K562 (cell line): ENCODE data around the gene MMP24OS. TPM values are rescaled to one million over a fixed set of nuclear protein-coding genes. Genes with fewer than 3 reads are reported as not detected.

Experiments used
- FOS ChIP-seq: IDR thresholded peaks from 3 replicates; pipeline ENCODE4 v1.6.1; 2011; ENCODE audit not compliant: insufficient read length; ENCODE audit errors: extremely low read depth
- HOXB6 ChIP-seq: fragments of 250-450 bp; sonication (Bioruptor Pico); IDR thresholded peaks from 2 replicates; pipeline ENCODE4 v1.5.1; 2022; ENCODE audit warnings: mild to moderate bottlenecking, borderline replicate concordance
- SFPQ ChIP-seq: fragments of 200-400 bp; formaldehyde crosslinking; IDR thresholded peaks from 2 replicates; pipeline ENCODE4 v1.6.1; 2017; ENCODE audit warnings: mild to moderate bottlenecking, low read depth, low read length, moderate library complexity
- SREBF1 ChIP-seq: fragments of 150-350 bp; IDR thresholded peaks from 2 replicates; pipeline ENCODE4 v1.6.1; 2014; ENCODE audit warnings: antibody characterized with exemption, low read depth, low read length, borderline replicate concordance
- STAT5A ChIP-seq: IDR thresholded peaks from 2 replicates; pipeline ENCODE4 v1.6.1; 2012; ENCODE audit warnings: low read length, inconsistent platforms, borderline replicate concordance
- ZBTB33 ChIP-seq: sonication (generic); formaldehyde crosslinking; IDR thresholded peaks from 2 replicates; pipeline ENCODE4 v1.8.1; 2023; ENCODE audit warnings: mild to moderate bottlenecking, missing genetic modification reagents
- ZNF561 ChIP-seq: fragments of 450-650 bp; formaldehyde crosslinking; conservative IDR thresholded peaks from 2 replicates; pipeline ENCODE4 v1.4.0; 2020; ENCODE audit warnings: mild to moderate bottlenecking, moderate library complexity
- polyA plus RNA-seq, 8 experiments: library from polyadenylated mRNA; depleted of rRNA in 4 of 8; stranded (reverse) in 5 of 8; unstranded in 3 of 8; fragments of >200 nt; fragmentation: Nextera tagmentation in 2 of 8; fragmentation: Illumina TruSeq in 1 of 8; extraction: Ambion mirVana in 2 of 8; extraction: Trizol in 1 of 8; gene quantifications; 2 replicates each; pipeline versions ENCODE4 v1.2.1 to v1.2.3, GENCODE V29; 2011 to 2014; ENCODE audit warnings: inconsistent platforms in 1 of 8, missing spikeins in 1 of 8
- total RNA-seq, 7 experiments: library from RNA; depleted of rRNA in 6 of 7; stranded (reverse); fragments of >200 nt in 6 of 7; fragmentation: Illumina TruSeq in 2 of 7; extraction: Trizol in 2 of 7; gene quantifications; 2 replicates each; pipeline versions ENCODE4 v1.2.1 to v1.2.3, GENCODE V29; 2011 to 2021; ENCODE audit warnings: low replicate concordance in 1 of 7
- TF ChIP-seq, protein P1 (sequence below): fragments of 250-450 bp; sonication (Bioruptor Pico); IDR thresholded peaks from 2 replicates; pipeline ENCODE4 v1.4.0; 2020
- TF ChIP-seq, protein P2 (sequence below), 3 experiments: fragments of 200-800 bp in 1 of 3; fragments of 250-450 bp in 1 of 3; fragments of 450-650 bp in 1 of 3; sonication (Bioruptor Pico) in 1 of 3; sonication (Bioruptor generic) in 1 of 3; formaldehyde crosslinking in 1 of 3; IDR thresholded peaks; 2 replicates each; pipeline versions ENCODE4 v1.6.1 to v1.8.0; 2016 to 2022; ENCODE audit warnings: mild to moderate bottlenecking in 2 of 3, missing genetic modification characterization in 2 of 3, missing compliant biosample characterization in 1 of 3, moderate library complexity in 1 of 3
- TF ChIP-seq, protein P3 (sequence below): sonication (generic); formaldehyde crosslinking; IDR thresholded peaks from 2 replicates; pipeline ENCODE4 v1.8.0; 2022; ENCODE audit warnings: mild to moderate bottlenecking, low read depth, missing genetic modification reagents

MMP24OS gene
- total and polyA plus RNA-seq, 9 of the 15 experiments (the other 6 are each of a cell fraction or from before 2014, with no cell fraction given): 0.92 to 41.5 (median 11.4) TPM

DNA sequence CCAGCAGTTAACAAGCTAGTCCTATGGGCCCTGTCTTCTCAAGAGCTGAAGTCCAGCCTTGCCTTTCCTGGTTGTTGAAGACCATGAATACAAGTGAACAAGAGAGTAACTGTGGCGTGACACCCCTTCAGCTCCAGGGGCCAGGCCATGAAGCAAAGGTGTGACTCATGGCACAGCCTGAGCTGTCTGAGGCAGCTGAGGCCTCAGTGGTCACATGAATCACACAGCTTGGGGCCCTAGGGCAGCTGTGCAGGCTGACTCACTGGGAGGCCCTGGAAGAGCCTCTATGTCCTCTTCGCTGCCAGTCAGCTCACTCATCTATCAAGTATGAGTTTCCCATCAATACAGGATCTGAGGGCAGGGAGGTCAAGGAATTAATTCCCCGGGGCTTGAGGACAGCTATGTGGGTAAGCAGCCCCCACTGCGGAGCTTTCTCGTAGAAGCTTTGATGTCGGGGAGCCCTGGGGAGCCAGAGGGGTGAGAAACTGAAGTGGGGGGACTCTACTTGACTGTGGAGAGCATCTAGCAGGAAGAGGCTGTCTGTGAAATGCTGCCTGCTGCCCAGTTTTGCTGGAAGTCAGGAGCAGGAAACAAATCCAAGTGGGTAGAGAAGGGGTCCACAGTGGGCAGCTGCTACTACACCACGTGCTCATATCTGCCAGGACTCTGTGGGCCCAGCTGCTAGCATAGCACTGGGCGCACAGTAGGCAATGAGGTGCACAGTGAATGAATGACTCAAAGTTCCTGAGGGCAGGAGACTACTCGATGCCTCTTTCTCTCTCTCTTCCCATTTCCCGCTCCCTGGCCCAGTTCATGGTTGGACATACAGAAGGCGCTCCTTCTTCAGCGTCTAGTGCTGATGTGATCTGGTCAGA, 28.0 kb upstream of the MMP24OS start (continued):
- TF ChIP-seq, protein P1, sequence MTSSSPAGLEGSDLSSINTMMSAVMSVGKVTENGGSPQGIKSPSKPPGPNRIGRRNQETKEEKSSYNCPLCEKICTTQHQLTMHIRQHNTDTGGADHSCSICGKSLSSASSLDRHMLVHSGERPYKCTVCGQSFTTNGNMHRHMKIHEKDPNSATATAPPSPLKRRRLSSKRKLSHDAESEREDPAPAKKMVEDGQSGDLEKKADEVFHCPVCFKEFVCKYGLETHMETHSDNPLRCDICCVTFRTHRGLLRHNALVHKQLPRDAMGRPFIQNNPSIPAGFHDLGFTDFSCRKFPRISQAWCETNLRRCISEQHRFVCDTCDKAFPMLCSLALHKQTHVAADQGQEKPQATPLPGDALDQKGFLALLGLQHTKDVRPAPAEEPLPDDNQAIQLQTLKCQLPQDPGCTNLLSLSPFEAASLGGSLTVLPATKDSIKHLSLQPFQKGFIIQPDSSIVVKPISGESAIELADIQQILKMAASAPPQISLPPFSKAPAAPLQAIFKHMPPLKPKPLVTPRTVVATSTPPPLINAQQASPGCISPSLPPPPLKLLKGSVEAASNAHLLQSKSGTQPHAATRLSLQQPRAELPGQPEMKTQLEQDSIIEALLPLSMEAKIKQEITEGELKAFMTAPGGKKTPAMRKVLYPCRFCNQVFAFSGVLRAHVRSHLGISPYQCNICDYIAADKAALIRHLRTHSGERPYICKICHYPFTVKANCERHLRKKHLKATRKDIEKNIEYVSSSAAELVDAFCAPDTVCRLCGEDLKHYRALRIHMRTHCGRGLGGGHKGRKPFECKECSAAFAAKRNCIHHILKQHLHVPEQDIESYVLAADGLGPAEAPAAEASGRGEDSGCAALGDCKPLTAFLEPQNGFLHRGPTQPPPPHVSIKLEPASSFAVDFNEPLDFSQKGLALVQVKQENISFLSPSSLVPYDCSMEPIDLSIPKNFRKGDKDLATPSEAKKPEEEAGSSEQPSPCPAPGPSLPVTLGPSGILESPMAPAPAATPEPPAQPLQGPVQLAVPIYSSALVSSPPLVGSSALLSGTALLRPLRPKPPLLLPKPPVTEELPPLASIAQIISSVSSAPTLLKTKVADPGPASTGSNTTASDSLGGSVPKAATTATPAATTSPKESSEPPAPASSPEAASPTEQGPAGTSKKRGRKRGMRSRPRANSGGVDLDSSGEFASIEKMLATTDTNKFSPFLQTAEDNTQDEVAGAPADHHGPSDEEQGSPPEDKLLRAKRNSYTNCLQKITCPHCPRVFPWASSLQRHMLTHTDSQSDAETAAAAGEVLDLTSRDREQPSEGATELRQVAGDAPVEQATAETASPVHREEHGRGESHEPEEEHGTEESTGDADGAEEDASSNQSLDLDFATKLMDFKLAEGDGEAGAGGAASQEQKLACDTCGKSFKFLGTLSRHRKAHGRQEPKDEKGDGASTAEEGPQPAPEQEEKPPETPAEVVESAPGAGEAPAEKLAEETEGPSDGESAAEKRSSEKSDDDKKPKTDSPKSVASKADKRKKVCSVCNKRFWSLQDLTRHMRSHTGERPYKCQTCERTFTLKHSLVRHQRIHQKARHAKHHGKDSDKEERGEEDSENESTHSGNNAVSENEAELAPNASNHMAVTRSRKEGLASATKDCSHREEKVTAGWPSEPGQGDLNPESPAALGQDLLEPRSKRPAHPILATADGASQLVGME: no peak
- no peak for TF ChIP-seq HOXB6 (CRISPR knock-in tag)
- TF ChIP-seq SREBF1: no peak
- TF ChIP-seq, protein P2, sequence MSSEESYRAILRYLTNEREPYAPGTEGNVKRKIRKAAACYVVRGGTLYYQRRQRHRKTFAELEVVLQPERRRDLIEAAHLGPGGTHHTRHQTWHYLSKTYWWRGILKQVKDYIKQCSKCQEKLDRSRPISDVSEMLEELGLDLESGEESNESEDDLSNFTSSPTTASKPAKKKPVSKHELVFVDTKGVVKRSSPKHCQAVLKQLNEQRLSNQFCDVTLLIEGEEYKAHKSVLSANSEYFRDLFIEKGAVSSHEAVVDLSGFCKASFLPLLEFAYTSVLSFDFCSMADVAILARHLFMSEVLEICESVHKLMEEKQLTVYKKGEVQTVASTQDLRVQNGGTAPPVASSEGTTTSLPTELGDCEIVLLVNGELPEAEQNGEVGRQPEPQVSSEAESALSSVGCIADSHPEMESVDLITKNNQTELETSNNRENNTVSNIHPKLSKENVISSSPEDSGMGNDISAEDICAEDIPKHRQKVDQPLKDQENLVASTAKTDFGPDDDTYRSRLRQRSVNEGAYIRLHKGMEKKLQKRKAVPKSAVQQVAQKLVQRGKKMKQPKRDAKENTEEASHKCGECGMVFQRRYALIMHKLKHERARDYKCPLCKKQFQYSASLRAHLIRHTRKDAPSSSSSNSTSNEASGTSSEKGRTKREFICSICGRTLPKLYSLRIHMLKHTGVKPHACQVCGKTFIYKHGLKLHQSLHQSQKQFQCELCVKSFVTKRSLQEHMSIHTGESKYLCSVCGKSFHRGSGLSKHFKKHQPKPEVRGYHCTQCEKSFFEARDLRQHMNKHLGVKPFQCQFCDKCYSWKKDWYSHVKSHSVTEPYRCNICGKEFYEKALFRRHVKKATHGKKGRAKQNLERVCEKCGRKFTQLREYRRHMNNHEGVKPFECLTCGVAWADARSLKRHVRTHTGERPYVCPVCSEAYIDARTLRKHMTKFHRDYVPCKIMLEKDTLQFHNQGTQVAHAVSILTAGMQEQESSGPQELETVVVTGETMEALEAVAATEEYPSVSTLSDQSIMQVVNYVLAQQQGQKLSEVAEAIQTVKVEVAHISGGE (CRISPR knock-in tag; IDR thresholded peaks at IDR 0.05): peak in 1 of 3 experiments; percentile 19; a peak in 1 of 6 replicates
- no peak for TF ChIP-seq SFPQ
- no peak for TF ChIP-seq ZBTB33 (CRISPR knock-in tag)
- TF ChIP-seq ZNF561 (CRISPR knock-in tag): no peak
- no peak for TF ChIP-seq STAT5A
- TF ChIP-seq, protein P3, sequence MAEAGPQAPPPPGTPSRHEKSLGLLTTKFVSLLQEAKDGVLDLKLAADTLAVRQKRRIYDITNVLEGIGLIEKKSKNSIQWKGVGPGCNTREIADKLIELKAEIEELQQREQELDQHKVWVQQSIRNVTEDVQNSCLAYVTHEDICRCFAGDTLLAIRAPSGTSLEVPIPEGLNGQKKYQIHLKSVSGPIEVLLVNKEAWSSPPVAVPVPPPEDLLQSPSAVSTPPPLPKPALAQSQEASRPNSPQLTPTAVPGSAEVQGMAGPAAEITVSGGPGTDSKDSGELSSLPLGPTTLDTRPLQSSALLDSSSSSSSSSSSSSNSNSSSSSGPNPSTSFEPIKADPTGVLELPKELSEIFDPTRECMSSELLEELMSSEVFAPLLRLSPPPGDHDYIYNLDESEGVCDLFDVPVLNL: no peak
- peak; percentile 62 for TF ChIP-seq FOS
